Activated gamma-delta T cell treated with Interleukin-2 at 50 U/mL for 16 hours (primary cell): ENCODE data around the gene LRRC51.

Source experiments
- DNase-seq: peaks from one replicate; pipeline ENCODE4 v3.0.0-alpha.2; 2020

The LRRC51 gene, protein sequence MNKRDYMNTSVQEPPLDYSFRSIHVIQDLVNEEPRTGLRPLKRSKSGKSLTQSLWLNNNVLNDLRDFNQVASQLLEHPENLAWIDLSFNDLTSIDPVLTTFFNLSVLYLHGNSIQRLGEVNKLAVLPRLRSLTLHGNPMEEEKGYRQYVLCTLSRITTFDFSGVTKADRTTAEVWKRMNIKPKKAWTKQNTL

DNA sequence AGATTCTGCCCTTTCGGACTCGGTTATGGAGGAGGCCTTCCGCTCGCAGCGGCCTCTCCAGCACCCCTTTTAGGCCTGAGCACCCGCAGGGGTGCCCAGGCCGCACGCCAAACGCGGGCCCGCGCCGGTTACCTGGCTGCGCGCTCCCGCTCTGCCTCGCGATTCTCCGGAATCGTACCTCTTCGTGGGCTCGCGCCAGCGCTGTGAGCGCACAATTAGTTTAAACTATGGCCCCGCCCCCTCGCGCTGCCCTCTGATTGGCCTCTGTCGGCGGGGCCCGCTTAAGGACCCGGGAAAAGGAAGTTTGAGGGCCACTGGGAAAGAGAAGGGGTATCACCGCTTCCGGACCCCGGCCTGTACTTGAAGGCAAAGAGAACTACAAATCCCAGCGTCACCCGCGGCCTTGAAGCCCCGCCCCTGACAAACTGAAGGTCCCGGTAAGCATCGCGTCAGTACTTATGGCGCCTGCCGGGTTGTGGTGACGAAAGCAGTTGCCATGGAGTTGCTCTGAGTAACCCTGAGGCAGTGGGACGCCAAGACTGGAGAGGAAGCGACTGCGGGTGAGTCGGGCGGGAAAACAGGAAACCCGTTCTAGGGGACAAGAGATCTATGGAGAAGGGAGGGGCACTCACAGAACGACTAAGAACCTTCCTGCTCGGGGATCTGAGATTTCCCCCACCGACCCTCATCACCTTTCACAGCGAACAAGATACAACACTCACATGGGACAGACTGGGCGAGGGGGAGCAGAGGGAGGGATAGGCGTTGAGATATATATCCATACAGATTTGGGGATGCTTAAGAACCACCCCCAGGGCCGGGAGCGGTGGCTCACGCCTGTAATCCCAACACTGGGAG lies at the start of gene LRRC51, which contains the start of gene NUMA1:
Gene LRRC51 (plus strand): TSS at position 525 of the 858 bp plus-strand sequence. CDS start 8,234 bp downstream, outside the sequence.
Gene NUMA1 (minus strand): TSS at position 217 of the 858 bp plus-strand sequence. CDS start 44,599 bp downstream, outside the sequence.
- peak; percentile 99 for DNase-seq

DNA sequence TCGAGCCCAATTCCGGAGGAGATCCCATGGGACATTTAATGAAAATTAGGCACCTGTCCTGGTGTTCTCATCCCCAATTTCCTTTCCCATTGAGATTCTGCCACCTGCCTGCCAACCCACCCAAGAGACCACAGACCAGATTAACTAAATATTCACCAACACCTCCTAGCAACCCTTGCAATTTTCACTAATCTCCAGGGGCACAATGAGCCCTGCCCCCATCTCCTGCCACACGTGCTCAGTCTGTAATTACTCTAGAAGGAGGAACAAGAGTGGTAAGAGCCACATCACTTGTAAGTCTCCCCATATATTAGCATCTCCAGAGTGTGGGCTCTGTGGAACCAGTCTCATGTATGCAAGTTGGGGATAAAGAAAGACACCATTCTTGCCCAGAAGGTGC lies 44.0 kb upstream of the LRRC51 start:
- no peak for DNase-seq

DNA sequence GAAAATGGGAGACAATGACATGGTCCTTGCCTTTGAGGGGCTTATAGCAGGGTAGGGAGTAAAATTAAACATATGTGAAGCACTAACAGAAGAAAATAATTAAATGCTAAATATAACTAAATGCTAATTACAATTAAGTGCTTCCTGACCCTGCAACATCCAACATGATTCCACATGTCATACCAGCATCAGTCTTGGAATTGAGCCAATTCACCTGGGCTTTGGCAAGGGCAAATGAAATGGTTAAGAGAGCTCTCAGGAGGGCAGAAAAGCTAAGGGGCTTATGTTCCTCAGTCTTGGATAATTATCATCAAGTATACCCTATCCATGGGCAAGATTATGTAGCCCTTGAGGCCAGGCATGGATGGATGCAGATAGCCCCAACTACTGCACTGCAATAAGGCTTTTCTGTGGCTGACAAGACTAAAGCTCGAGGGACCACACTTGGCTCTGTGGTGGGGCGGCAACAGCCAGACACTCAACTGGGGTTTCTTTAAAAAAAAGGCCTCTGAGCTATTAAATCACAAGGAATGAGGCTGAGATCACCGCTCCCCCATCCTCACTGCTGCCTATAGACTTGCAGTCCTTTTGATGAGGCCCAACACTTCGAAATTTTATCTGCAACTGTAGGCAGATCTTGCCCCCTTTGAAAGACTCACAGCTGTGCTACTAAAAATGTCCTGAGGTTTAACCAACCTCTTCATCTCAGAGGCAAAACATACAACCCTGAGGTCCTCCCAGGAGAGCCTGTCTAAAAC lies 42.9 kb upstream of the LRRC51 start:
- no peak for DNase-seq

DNA sequence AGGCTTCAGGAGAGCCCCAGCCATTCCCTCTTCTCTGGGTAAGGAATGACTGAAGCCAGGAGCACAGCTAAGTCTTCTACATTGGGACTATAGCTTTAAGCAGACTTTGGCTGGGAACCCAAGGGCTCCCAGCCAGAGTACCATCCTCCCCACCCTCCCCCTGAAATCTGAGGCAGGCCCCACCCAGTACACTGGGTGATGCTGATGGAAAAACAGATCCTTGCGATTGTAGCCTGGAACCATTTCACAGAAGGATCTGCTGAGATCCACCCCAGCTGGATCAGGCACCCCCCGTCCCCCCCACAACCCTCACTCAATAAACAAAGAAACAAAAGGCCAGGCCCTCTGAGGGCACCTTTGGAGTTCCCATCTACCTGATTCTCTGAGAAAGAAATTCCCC lies 42.2 kb upstream of the LRRC51 start:
- DNase-seq = no peak

DNA sequence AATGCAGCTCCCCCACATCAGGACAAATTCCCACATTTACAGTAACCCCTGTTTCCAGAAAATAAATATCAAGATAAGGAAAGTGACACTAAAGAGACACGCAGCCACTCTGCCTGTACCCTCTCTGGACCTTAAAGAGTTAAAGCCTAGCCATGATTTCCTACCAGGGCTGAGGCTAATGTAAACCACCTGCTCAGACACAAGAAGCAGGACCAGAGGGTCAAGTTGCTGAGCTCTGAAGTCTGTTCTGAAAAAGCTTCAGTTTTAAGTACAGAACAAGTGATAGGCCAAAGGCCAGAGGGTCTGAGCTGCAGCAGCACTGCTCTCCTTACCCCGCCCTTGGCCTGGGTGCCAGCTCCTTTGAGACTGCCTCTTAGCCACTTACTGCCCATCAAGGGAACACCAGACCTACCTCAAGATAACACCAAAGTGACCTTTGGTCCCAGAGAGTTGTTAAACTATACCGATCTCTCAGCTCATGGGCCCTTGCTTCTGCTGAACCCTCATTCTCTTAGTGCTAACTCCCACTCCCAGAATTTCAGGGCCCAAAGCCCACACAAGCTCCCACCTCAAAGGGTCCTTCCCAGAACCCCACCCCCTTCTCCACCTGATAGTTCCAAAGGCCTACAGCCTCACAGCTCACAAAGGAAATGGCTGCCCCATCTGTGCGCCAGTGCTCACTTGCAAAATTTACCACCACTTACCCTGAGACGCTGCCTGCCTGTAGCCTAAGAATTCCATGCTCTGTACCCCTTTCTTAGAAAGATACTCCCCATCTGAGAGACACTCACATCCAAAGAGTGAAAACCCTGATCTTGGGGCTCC lies 41.4 kb upstream of the LRRC51 start:
- no peak for DNase-seq

DNA sequence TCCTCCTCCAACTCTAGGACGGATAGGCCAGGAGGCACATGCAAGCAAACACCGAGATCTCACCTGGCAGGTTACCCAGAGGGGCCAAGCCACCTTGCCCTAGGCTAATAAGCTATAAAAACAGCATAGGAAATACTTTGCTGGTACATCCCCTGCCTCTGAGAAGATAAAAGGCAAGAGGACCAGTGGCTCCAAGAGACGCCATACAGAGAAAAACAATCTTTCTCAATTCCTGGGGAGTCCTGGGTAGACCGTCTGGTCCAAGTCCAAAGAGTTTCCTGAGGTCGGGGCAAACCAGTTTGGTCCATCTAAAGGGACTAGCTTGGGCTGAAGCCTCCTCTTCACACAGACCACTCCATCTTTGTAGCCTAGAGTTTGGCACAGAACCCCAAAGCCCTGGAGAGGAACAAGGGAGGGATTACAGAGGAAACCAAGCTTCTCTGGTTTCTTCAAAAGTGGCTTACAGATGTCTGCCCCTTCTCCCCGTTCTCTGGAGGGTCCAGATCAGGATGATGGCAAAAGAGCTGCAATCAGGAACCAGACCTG lies 40.7 kb upstream of the LRRC51 start:
- DNase-seq = no peak

DNA sequence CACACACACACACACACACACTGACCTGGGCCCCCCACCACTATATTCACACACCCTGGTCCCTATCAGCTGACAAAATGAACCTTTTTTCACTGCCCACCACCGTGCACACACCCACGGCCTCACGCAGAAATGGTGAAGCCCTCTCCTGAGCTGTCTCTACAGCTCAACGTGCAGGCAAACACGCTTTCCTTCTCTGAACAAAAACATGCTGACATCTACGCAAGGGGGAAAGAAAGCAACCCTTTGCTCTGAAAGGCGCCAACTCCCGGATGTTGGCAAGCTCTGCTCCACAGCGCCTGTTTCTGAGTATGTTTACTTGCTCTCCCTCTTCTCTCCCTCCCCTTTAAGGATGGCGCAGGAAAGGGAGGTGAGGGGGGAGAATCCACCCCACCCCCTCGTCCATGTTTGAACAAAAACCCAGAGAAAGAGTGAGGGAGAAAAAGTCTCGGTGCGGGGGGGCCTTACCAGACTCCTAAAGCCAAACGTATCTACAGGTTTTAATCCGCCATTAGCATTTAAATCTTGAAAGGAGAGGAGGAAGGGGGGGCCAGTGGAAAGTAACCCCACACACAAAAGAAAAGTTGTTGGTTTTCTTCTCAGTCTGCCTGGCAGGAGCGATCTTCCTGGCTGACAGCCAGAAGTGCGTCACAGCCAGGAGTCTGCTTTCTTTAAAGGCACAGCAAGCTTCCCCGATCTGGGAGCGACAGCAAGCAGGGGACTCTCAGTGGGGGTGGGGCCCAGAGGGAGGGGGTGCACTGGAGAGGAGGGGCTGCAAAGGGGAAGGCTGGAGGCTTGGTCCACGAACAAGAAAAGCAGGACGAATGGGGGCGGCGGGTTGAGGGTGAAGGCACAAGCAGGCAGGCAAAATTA lies 39.9 kb upstream of the LRRC51 start:
- peak; percentile 73 for DNase-seq

DNA sequence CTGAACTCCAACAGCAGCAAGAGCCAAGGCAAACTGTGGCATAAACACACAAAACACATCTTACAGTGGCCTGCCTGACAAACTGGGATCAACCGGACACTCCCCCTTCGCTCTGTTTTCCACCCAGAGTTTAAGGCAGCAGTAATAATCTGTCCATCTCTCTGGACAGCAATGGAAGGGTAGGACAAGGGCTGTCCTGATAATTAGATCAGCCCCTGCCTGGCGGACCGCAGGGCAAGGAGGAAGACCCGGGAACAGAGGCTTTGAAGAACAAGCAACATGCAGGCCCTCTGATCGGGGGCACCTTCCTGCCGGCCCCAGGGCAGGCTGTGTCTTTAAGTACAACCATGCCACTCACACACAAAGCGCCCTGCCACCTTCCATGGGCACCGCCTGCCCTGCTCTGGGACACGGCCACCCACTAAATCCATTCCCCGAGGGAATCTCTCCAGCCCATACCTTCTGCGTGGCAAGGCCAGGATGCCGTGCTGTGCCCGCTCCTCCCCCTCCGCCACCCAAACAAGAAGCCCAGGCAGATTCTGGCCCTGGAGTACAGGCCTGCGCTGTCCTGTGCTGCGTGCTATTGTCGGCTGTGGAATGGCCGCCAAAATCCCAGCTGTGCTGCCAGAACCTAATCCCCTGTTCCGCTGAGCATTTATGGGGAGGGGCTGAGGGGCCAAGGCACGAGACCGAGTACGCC lies 39.1 kb upstream of the LRRC51 start:
- peak; percentile 46 for DNase-seq

DNA sequence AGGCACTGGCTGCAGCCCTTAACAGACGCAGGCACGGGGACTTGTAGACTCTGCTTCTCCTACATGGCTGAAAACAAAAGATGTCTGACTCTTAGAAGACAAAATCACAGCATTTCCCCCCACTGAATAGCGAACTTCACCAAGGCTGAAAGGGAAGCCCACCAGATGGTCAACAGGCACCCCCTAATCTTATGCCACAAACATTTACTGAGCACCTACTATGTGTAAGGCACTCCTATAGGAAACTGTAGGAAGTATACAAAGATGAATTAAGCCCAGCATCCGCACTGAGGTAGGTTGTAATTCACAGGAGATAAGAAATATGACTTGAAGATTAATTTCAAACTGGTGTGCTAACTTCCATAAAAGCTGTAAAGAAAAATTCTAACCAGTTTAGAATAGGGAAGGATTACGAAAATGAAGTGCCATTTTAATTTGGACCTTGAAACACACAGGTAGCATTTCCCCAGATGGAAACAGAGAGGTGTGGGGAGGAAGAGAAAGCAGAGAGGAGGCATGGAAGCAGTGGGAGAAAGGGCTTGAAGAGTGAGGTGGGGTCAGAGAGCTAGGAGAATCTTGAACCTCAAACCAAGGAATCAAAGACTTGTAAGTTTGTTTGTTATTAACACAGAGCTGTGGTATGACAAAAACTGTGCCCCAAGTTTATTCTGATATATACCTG lies 38.4 kb upstream of the LRRC51 start:
- no peak for DNase-seq

DNA sequence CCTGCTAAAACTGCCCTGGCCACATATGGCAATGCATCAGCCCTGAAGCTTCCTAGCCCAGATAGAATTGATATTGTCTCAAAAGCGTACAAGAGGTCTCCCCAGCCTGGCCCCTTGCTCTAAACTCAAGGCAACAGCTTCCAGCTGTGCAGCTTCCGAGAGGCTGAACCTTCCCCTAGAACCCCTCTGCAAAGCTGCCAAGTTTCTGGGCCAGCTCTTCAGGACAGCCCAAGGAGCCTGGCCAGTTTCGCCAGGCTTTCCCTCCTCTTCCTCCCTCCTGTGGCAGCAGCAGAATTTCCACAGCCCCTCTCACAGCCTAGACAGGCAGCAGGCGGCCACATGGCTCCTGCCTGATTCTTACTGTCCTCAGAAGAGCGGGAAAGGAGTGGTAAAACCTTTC lies 34.8 kb upstream of the LRRC51 start:
- DNase-seq = no peak

DNA sequence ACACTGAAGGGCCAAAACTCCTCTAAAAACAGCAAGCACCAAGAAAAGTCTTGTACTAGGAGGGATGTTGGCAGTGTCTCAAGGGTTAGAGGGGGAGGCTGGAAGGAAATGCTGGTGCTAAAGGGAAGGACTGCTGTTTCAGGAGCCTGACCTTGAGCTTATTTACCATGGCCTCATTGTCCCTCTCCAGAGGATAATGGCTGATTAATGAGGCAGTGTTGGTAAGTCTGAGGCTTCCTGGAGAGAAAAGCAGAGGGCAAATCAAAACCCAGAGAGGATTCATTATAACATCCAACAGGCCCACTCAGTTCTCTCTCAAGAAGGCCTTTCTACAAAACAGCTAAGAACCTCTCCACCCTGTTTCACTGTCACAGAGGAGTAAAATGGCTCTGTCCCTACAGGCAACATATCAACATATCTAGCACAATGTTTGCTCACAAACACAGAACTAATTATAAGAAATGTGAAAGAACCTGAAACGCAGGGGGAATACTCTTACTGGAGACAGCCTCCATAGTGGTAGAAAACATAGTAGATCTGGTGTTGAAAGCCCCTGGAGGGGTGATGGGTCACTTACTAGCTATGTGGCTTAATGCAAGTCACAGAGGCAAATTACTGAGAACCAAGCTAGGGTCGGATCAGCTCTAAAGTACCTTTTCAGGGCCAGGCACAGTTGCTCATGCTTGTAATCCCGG lies 31.7 kb upstream of the LRRC51 start:
- no peak for DNase-seq

DNA sequence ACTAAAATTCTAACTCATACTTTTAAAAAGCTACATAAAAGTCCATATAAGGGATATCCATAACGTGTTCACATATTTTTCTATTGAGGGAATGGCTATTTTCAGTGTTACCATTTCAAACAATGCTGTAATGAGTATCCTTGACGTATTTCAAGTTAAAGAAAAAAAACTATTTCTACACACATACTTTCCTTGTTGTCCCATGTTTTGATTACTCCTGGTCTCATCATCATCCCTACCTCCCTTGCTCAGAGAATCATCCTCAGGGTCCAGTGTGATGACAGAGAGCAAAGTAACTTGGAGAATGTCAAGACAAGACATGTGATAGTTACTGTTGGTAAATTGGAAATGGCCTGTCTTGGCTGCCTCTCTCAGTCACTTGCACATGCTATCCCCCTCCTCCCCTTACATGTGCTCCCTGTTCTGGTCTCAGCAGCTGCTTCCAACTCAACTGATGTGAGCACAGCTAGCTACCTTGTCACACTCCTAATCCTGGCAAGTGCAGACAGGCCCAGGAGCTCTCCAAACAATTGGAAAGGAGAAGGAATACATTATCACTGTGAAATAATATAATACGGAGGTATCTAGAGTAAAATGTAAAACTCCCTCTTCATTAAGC lies 22.1 kb upstream of the LRRC51 start:
- no peak for DNase-seq

DNA sequence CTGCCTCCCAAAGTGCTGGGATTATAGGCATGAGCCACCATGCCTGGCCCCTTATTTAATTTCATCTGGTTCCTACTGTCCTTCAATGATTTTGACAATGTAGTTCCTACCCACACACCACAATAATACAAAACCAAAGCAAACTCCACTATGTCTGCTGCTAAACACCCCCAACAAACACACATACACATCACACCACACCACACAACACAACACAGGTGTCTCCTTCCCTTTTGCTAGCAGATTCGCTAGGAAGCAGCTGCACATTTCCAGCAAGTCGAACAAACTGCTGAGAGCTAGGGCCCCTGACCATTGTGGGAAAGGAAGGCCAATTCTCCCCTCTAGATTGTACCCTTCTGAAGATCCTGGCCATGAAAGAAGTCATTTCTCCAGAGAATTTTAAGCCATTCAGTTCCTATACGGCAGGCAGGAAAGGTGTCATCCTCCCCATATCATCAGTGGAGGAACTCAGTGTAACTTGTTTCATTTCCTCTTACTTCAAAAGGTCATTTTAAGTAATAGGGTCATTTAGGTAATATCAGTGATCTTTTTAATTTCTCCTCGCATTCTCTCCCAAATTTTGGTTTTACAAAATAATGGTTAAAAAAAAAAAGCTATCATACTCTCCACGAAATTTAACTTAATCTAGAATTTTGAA lies 18.8 kb upstream of the LRRC51 start:
- no peak for DNase-seq

DNA sequence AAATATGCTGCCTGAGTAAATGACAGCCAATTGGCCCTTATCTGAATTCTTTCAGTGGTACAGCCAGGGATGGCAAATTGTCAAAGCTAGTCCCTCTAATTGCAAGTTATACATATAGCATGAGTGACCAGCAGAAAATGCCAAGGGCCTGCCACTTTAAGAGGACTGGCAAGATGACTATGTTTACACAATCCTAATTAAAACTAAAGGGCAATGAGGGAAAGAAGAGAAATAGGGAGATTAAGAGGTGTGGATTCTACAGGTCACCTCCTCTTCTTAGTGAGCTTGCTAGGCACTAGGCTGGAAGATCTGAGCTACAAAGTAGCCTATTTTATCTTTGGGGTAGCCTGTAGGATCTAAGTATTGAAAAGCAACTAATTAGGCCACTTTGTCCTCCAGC lies 13.8 kb upstream of the LRRC51 start:
- DNase-seq = no peak

DNA sequence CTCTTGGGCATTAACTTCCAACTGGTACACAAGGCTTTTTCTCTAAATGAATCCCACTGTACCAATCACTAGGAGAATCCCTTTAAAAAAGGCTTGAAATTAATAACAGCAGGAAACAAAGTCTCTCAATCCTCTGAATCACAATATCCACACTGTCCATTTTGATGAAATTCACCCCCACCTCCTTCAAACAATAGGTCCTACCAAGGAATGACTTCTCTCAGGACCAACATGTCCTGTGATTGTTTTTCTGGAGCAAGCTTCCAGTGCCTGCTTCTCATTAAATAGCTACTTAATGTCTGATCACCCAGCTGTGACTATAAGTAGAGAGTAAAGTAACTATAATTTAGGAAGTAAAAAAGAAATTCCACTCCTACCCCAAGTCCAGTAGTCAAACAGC lies 13.4 kb upstream of the LRRC51 start:
- no peak for DNase-seq

DNA sequence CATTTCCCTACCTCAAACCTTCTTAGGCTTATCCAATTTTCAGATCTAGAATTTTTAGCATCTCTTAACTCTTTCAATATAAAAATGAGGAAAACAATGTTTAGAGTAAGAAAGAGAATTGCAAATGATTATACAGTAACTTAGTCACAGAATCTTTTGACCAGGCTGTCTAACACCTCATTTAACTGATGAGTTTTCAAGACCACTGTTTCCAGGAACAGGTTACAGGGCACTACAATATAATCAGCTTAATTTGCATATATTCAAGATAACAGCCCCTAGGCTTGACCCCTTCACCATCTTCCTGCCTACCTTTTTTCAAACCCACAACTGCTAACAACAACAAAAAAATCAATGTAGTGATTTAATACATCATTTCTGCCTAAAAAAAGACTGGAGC lies 13.0 kb upstream of the LRRC51 start:
- no peak for DNase-seq

DNA sequence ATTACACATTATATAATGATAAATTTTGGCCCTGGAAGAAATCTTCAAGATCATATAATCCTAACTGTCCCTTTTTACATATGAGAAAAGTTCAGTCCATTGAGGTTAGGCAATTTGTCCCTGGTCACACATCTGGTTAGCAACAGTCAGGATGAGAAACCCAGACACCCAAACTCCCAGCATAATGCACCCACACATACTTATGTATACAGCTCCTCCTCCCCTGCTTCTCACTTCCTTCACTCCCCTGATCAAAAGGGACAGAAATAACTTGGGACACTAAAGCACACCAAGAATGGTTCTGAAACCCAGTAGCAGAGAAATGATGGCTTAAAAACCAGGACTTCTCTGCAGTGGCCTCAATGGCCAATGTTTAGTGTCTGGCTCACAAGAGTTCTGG lies 11.4 kb upstream of the LRRC51 start:
- DNase-seq = no peak

DNA sequence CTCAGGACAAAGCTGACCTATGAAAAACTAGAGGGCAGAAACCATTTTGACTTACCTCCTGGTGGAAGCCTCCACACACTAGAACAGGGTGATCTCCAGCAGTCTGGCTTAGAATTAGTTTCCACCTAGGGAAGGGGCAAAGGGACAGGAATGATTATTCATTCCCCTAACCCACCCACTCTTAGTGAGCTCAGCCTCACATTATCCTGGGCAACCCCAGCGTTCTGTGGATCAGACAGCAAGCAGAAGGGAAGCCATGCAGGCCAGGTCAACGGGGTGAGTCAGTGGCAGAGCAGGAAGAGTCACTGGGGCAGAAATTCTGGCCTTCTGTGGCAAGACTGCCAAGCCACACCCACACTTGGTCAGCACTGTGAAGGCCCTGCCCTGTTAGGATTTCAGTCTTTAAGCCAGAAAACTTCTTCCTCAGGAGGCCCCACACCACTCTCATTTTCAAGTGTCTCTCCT lies 10.8 kb upstream of the LRRC51 start:
- DNase-seq = no peak
